GM12872 (cell line): ENCODE measurements around the gene FAM229B.

Source experiments
- TF ChIP-seq, protein P1 (sequence below): IDR thresholded peaks from 3 replicates; pipeline ENCODE4 v1.5.1; 2011; ENCODE audit warnings: low read depth, mild to moderate bottlenecking, low read length, moderate library complexity; ENCODE audit not compliant: insufficient read depth

The FAM229B gene

DNA sequence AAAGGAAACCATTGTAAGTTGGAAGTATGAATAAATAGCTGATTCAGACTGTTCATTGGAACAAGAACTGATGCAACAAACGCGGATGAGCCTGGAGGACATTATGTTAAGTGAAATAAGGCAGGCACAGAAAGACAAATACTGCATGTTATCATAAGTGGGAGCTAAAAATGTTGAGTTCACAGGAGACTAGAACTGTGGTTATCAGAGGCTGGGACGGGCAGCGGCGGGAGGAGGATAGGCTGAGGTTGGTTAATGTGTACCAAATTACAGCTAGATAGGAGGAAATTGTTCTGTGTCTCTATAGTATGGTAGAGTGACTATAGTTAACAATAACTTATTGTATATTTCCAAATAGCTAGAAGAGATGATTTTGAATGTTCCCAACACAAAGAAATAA, 40.8 kb downstream of the FAM229B start:
- TF ChIP-seq, protein P1, sequence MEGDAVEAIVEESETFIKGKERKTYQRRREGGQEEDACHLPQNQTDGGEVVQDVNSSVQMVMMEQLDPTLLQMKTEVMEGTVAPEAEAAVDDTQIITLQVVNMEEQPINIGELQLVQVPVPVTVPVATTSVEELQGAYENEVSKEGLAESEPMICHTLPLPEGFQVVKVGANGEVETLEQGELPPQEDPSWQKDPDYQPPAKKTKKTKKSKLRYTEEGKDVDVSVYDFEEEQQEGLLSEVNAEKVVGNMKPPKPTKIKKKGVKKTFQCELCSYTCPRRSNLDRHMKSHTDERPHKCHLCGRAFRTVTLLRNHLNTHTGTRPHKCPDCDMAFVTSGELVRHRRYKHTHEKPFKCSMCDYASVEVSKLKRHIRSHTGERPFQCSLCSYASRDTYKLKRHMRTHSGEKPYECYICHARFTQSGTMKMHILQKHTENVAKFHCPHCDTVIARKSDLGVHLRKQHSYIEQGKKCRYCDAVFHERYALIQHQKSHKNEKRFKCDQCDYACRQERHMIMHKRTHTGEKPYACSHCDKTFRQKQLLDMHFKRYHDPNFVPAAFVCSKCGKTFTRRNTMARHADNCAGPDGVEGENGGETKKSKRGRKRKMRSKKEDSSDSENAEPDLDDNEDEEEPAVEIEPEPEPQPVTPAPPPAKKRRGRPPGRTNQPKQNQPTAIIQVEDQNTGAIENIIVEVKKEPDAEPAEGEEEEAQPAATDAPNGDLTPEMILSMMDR: no peak

GRCh38 chr6:112130878-112131277, 43.5 kb downstream of the FAM229B start:
- TF ChIP-seq, protein P1: no peak

DNA sequence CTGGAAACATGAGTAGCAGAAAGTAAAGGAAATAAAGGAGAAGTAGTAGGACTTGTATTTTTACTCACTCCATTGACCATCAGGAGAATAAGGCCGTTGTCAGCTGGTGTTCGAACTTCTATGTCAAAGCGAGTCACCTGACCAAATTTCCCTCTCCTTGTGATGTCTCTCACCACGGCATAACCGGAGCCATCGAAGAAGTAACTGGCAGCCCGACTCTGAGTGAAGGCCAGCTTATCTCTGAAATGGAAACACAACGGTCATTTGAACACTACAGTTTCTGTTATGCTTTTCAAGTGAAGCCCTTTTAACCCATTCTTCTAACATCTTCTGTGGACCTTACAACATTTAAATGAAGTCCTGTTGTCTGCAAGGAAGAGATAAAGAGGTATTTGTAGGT, 51.7 kb downstream of the FAM229B start:
- TF ChIP-seq, protein P1: no peak

DNA sequence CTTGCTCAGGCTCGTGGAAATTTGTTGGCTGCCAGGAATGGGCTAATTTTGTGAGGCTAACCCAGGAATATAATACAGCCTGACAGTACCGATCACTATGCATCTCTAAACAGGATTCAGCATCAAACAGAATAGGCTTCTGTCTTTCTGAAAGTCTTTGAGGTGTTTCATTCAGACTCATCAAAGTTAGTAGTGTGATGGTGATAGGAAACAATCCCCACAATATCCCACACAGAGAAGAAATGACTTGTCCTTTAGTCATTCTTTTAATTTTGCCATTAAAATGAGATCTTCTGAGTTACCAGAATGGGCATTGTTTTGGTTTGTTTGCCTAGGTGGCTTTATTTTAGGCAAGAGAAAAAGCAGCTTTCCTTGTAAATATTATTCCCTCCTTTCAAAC, 54.3 kb downstream of the FAM229B start:
- TF ChIP-seq, protein P1: no peak

DNA sequence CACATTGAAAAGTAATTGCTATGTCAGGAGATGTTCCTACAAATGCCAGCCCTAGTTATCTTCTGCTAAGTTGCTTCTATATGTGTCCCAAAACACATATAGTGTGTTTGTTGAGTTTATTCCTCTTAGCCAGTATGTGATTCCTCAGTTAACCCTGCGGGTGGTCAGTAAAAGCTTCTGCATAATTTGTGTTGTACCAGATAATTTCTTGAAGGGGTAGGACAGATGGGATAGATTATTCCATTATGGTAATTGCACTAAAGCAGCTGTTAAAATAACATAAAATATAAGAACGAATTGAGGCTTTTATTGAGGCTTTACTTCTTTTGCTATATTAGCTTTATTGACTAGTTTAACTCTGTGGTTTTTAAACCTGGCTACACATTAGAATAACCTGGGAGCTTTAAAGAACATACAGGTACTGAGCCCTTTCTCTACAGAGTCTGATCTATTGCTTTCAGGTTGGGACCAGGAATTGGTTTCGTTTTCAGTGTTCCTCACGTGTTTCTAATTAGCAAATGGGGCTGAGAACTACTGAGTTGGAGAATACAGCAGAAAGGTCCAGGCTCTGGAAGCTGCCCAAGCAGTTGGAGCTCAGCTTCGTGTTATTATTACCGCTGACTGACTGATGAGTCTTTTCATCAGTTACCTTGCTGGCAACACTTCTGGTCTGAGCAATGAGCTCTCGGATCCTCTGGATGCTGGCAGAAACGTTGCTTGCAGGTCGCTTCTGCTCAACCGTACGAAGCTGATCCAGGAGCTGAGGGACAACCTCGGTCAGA, 56.9 kb downstream of the FAM229B start:
- TF ChIP-seq, protein P1: no peak

- TF ChIP-seq, protein P1: no peak
Measured at GRCh38 chr6:112145080-112145573, 57.7 kb downstream of the FAM229B start.

DNA sequence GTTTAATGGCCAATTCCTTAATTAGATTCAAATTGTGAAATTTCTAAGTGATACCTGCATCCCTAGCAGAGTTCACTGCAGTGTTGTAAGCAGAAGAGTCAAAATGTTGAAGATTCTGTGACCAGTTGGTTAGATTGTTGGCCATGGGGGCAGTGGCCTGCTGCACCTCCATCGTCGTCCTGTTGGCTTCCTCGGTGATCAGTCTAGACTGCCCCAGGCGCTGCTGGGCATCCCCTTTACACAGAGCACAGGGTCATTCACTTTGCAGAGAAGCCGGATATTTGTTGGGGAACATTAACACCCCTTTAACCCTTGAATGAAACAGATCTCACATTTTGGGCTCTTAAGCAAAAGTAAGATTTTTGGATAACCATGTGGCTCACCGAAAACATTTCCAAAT, 60.7 kb downstream of the FAM229B start:
- TF ChIP-seq, protein P1: no peak

DNA sequence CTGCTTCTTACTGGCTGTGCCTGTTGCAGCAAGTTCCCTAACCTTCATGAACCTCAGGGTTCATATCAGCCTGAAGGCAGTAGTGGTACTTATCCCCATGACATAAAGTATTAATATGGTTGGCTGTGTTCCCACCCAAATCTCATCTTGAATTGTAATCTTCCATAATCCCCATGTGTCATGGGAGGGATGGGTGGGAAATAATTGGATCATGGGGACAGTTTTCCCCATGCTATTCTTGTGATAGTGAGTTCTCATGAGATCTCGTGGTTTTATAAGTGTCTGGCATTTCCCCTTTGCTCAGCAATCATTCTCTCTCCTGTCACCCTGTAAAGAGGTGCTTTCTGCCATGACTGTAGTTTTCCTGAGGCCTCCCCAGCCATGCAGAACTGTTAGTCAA, 61.8 kb downstream of the FAM229B start:
- TF ChIP-seq, protein P1: no peak
